ENCODE measurements around the gene ARHGEF40. TPM values are rescaled to one million over a fixed set of nuclear protein-coding genes. Genes with fewer than 3 reads are reported as not detected.
A peak's percentile ranks its signal among the peaks of the same experiment; 100 is the strongest.

The ARHGEF40 gene
- total RNA-seq, result under 1 TPM in 1 of 2 donors, not detected in 1; 0.26 TPM

DNA sequence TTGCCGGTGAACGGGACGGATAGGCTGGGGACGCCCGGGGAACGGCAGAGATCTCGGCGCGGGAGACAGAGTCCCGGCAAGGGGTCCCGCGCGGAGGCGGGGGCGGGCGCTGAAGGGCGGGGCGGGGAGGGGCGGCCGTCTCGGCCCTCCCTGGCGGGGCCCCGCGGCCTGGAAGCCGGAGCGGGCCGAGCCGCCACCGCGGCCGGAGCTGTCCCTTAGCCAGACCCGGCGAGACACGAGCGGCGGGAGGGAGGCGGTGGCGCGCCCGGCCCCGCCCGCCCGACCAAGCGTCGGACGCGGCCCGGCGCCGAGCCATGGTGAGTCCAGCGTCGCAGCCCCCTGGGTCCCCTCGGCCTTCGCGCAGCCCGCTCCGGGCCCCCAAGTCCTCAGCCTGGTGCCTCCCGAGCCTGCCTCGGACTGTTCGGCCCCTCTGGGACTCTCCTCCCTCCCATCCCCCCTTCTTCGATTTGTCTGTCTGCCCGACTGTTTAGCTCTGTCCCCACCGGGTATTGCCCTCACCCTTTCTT, at the start of gene ARHGEF40:
Gene ARHGEF40, plus strand, starts transcription at position 222 of the 527 bp plus-strand sequence. Its CDS starts 93 bp downstream, at position 315.
- Mint-ChIP-seq H3K36me3 (ENCODE audit: low read depth) (peaks cover 6% of the 10 kb centered on the region), H3K4me3 (peak within 1 kb of the TSS; percentile 76), H3K27me3 (peaks cover 64% of the 10 kb centered on the region), H3K9me3 (no peaks in the 10 kb centered on the region), H3K4me1 (peaks cover 9% of the 10 kb centered on the region), H3K27ac (no peak within 1 kb of the TSS)
- peak; percentile 15 for ATAC-seq (replicated peaks)

DNA sequence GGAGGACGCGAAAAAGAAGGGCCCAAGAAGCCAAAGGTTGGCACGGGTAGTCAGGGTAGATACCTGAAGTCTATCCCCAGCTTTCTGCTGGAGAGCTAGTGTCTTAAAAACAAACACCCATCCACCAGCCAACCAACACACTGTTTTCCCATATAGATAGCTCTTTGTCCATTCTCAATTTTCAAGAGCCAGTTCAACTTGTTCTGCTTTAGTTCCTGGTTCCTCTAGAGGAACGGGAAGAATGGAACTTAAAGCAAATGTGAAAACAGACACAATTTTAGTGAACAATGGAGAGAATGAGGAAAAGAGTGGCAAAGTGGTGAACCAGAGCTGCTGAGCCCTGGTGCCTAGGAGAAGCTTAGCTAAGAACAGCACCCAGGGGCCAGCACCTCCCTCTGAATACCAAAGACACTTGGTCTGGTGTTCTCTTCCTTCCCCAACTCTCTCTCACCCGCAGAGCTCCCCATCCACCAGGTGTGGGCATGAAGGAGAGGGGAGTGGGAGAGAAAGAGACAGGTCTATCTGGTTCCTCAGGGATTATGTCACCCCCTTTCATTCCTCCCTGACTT, 49.0 kb upstream of the ARHGEF40 start:
- Mint-ChIP-seq H3K36me3 (ENCODE audit: low read depth) (peaks cover 11% of the 10 kb centered on the region), H3K9me3 (no peaks in the 10 kb centered on the region), H3K27me3 (no peaks in the 10 kb centered on the region), H3K27ac (peak overlapping the region; percentile 29), H3K4me1 (peaks cover 12% of the 10 kb centered on the region), H3K4me3 (no peak overlapping the region)
- no peak for ATAC-seq (replicated peaks)

DNA sequence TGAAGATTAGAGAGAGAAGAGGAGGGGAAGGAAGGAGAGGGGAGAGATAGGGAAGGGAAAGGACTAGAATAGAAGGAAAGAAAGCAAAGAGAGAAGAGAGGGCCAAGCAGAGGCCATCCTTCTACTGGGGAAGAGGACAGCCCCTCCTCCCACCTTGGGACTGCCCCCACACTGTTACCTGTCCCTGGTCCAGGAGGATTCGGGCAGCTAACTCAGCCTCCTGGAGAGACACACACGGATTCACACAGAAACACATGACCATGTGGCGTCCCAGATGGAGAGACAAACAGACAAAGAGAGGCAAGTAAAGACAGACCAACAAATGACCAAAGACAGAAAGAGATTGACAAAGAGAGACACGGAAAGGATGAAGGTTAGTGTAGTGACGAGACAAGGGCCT, 47.4 kb upstream of the ARHGEF40 start:
- no peak for ATAC-seq (replicated peaks)
- H3K27ac Mint-ChIP-seq, result no peak overlapping the region
- H3K27me3 Mint-ChIP-seq, result no peaks in the 10 kb centered on the region
- H3K4me3 Mint-ChIP-seq, result no peak overlapping the region
- peaks cover 12% of the 10 kb centered on the region for H3K4me1 Mint-ChIP-seq
- H3K9me3 Mint-ChIP-seq, result no peaks in the 10 kb centered on the region
- peaks cover 11% of the 10 kb centered on the region for H3K36me3 Mint-ChIP-seq (ENCODE audit: low read depth)

- Mint-ChIP-seq H3K36me3 (ENCODE audit: low read depth) (peaks cover 11% of the 10 kb centered on the region), H3K4me1 (peaks cover 12% of the 10 kb centered on the region), H3K9me3 (no peaks in the 10 kb centered on the region), H3K4me3 (peak overlapping the region; percentile 86), H3K27me3 (no peaks in the 10 kb centered on the region), H3K27ac (no peak overlapping the region)
- no peak for ATAC-seq (replicated peaks)
These were observed 46.9 kb upstream of the ARHGEF40 start for GRCh38 chr14:21023174-21023573.

- Mint-ChIP-seq H3K36me3 (ENCODE audit: low read depth) (peaks cover 11% of the 10 kb centered on the region), H3K4me3 (peak overlapping the region; percentile 86), H3K27me3 (no peaks in the 10 kb centered on the region), H3K27ac (peak overlapping the region; percentile 66), H3K4me1 (peaks cover 12% of the 10 kb centered on the region), H3K9me3 (no peaks in the 10 kb centered on the region)
- ATAC-seq (replicated peaks), result peak; percentile 54
These were observed 46.1 kb upstream of the ARHGEF40 start for GRCh38 chr14:21023817-21024584.

GRCh38 chr14:21024585-21025370, 45.3 kb upstream of the ARHGEF40 start, which contains the start of gene NDRG2:
TSS of gene NDRG2 (minus strand) at chr14:21025061. CDS start at chr14:21023315, 1,746 bp downstream.
- Mint-ChIP-seq H3K27me3 (no peaks in the 10 kb centered on the region), H3K36me3 (ENCODE audit: low read depth) (peaks cover 6% of the 10 kb centered on the region), H3K4me3 (peak within 1 kb of the TSS; percentile 86), H3K9me3 (no peaks in the 10 kb centered on the region), H3K4me1 (peaks cover 12% of the 10 kb centered on the region), H3K27ac (peak within 1 kb of the TSS; percentile 66)
- peak; percentile 83 for ATAC-seq (replicated peaks)

DNA sequence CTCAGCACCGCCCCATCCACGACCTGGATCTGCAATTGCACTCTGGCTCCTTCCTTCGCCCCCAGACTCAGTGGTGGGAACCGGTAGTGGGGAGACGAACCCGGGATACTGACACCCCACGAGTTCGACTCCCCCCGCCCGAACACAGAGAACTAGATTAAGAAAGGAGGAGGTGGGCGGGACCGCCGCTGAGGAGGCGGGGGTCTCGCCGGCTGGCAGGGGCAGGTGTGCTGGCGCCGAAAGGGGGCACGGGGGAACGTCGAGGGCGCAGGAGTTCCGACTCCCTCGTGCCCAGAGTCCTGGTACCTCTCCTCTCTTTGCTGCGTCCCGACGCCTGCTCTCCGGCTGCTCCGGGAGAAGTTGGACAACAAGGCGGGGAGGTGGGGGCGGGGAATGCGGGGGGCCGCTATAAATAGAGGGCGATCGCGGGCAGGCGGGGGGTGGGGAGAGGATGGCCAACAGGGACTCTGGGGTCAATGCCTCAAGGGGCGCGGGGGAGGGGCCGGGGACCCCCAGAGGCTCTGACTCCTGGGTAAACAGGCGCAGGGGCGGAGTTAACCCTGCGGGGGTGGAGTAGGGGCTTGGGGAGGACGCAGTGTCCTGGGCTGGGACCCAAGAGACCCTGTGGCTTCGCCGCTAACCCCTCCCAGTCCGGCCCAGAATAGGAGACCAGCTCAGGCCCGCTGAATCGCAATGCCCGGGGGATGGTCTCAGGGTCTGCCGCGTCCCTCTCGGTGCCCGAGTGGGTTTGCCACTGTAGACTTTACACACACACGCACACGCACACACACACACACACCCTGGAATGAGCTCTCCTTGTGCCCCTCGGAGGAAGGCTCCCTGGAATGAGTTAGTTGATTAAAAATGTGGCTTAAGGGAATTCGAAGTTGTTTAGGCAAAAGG, 44.5 kb upstream of the ARHGEF40 start:
- H3K4me1 Mint-ChIP-seq, result peaks cover 12% of the 10 kb centered on the region
- no peaks in the 10 kb centered on the region for H3K27me3 Mint-ChIP-seq
- peaks cover 3% of the 10 kb centered on the region for H3K36me3 Mint-ChIP-seq (ENCODE audit: low read depth)
- no peaks in the 10 kb centered on the region for H3K9me3 Mint-ChIP-seq
- no peak for ATAC-seq (replicated peaks)
- no peak overlapping the region for H3K27ac Mint-ChIP-seq
- peak overlapping the region; percentile 86 for H3K4me3 Mint-ChIP-seq

DNA sequence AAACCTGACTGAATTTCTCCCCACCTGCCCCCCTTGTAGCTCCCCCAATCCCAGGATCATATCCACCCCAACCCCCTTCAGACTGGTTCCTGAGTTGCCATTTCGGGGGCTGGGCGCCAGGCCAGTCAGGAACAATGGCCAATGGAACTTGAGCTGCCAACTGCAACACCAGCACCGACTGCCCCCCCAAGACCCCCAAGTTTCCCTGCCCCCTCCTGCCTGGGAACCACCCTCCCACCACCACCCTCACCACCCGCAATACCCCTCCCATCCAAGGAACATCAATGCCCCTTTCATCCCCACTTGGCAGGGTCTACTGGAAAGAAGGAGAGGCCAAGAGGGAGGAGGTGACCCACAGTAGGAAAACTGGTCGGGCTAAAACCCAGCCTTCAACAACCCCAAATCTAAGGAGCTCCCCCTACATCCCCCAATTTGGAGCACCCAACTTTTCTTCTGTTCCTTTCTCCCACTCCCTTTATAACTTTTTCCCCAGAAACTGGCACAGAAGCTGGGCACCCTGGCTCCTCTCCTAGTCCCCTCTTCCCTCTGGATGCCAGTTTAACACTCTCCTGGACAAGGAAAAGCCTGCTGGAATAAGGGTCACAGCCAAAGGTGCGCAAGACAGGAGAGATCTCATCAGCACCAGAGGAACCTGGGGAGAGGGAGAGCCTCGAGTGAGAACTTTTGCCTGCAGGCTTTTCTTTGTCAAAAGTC, 43.7 kb upstream of the ARHGEF40 start:
- Mint-ChIP-seq H3K4me3 (peak overlapping the region; percentile 86), H3K4me1 (peaks cover 12% of the 10 kb centered on the region), H3K9me3 (no peaks in the 10 kb centered on the region), H3K27ac (no peak overlapping the region), H3K27me3 (no peaks in the 10 kb centered on the region), H3K36me3 (ENCODE audit: low read depth) (no peaks in the 10 kb centered on the region)
- ATAC-seq (replicated peaks), result no peak

DNA sequence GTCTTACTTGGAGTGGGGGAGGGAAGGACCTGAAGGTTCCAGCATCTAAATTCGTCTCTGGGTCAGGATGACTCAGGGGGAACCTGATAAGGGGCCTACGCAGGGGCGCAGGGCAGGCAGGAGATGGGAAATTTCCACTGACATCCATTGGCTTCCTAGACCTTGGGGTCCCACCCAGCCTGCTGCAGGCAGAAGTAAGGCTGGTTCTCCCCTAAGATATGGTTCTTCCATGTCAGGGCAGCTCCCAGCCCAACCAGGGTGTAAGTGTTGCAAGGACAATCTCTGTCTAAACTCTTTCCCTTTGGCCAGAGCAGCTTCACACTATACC, 43.2 kb upstream of the ARHGEF40 start:
- H3K4me1 Mint-ChIP-seq, result peaks cover 12% of the 10 kb centered on the region
- H3K27ac Mint-ChIP-seq, result no peak overlapping the region
- H3K36me3 Mint-ChIP-seq (ENCODE audit: low read depth), result no peaks in the 10 kb centered on the region
- no peaks in the 10 kb centered on the region for H3K9me3 Mint-ChIP-seq
- ATAC-seq (replicated peaks), result no peak
- H3K4me3 Mint-ChIP-seq, result no peak overlapping the region
- H3K27me3 Mint-ChIP-seq, result no peaks in the 10 kb centered on the region

DNA sequence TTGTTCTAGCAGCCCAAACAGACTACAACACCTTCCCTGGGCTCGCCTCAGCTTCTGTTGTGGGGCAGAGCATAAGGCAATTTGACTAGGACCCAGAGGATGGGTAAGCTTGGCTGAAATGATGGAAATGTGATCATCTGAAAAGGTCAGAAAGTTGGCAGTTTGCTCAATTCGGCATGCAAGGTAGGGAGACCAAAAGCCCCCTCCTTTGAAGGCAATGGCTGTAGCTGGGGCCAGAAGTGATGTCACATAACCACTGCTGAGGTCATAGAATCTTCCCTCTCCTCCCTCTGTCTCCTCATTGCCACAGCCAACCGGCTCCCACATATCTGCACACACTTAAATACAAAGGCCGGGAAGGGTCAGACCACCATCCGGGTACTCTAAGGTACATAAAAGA, 40.2 kb upstream of the ARHGEF40 start, which contains the start of gene TPPP2:
Gene TPPP2, plus strand, starts transcription at position 301 of the 400 bp plus-strand sequence. CDS start 365 bp downstream, outside the sequence.
- no peak within 1 kb of the TSS for H3K27ac Mint-ChIP-seq
- H3K4me1 Mint-ChIP-seq, result no peaks in the 10 kb centered on the region
- H3K4me3 Mint-ChIP-seq, result no peak within 1 kb of the TSS
- no peaks in the 10 kb centered on the region for H3K9me3 Mint-ChIP-seq
- ATAC-seq (replicated peaks), result no peak
- peaks cover 9% of the 10 kb centered on the region for H3K27me3 Mint-ChIP-seq
- no peaks in the 10 kb centered on the region for H3K36me3 Mint-ChIP-seq (ENCODE audit: low read depth)

GRCh38 chr14:21030531-21030930, 39.6 kb upstream of the ARHGEF40 start:
- no peak overlapping the region for H3K27ac Mint-ChIP-seq
- H3K4me1 Mint-ChIP-seq, result no peaks in the 10 kb centered on the region
- no peaks in the 10 kb centered on the region for H3K36me3 Mint-ChIP-seq (ENCODE audit: low read depth)
- peaks cover 9% of the 10 kb centered on the region for H3K27me3 Mint-ChIP-seq
- H3K9me3 Mint-ChIP-seq, result no peaks in the 10 kb centered on the region
- no peak overlapping the region for H3K4me3 Mint-ChIP-seq
- no peak for ATAC-seq (replicated peaks)

- no peak for ATAC-seq (replicated peaks)
- Mint-ChIP-seq H3K9me3 (no peaks in the 10 kb centered on the region), H3K27me3 (peaks cover 9% of the 10 kb centered on the region), H3K27ac (peak overlapping the region; percentile 47), H3K4me1 (no peaks in the 10 kb centered on the region), H3K36me3 (ENCODE audit: low read depth) (no peaks in the 10 kb centered on the region), H3K4me3 (no peak overlapping the region)
These were observed 37.6 kb upstream of the ARHGEF40 start for GRCh38 chr14:21032326-21033132.

Measured in activated T-helper 17 cell treated with anti-CD3 and anti-CD28 coated beads, Interleukin-2, amount 50 U/mL, for 72 hours (primary cell).